Body of pancreas (tissue), 4 donors: ENCODE measurements around the gene ATG7. TPM values are rescaled to one million over a fixed set of nuclear protein-coding genes. Genes with fewer than 3 reads are reported as not detected.
"Not testable (repeated sequence)": the region's sequence is repeated elsewhere in the genome, so short reads cannot be mapped to it uniquely, and the experiment has no call there.

Source experiments
- ATAC-seq: fragments of 150-250 bp; one replicate; pipeline ENCODE4 v1.9.1; 2016
- DNase-seq, 4 donors: peaks; one replicate each; pipeline ENCODE4 v3.0.0-alpha.2; 2019
- H3K27ac ChIP-seq, 4 donors: fragments of 200-600 bp; sonication (generic); 1 replicate in 3 of 4; 2 replicates in 1 of 4; pipeline versions ENCODE4 v1.5.1 to v1.6.1; 2016 to 2019; ENCODE audit warnings: mild to moderate bottlenecking in 1 of 4, mixed read lengths in 1 of 4, moderate library complexity in 1 of 4
- H3K27me3 ChIP-seq, 2 donors: fragments of 200-600 bp; sonication (generic); one replicate each; pipeline ENCODE4 v1.6.0; 2016; ENCODE audit warnings: mild to moderate bottlenecking in 1 of 2
- H3K36me3 ChIP-seq, 2 donors: fragments of 200-600 bp; sonication (generic); replicated peaks in 1 of 2; 2 replicates each; pipeline ENCODE4 v1.5.1; 2016; ENCODE audit warnings: low read depth in 2 of 2; ENCODE audit not compliant: insufficient read depth in 1 of 2
- H3K4me1 ChIP-seq: fragments of 200-600 bp; sonication (generic); one replicate; pipeline ENCODE4 v1.6.0; 2016
- H3K4me3 ChIP-seq, 2 donors: fragments of 200-600 bp; sonication (generic); 1 replicate in 1 of 2; 2 replicates in 1 of 2; pipeline ENCODE4 v1.5.1; 2016 to 2019
- H3K9me3 ChIP-seq, 3 donors: fragments of 200-600 bp; sonication (generic); 1 replicate in 2 of 3; 2 replicates in 1 of 3; pipeline ENCODE4 v1.5.1; 2016
- POLR2A ChIP-seq, 3 donors: fragments of 450-650 bp; IDR thresholded peaks; one replicate each; pipeline ENCODE4 v1.6.1; 2016; ENCODE audit warnings: antibody characterized with exemption in 3 of 3, mild to moderate bottlenecking in 2 of 3
- WGBS, 2 donors: methylation state at CpG; one replicate each; pipeline ENCODE4 v1.1.5; 2017; 5-methylcytosine and 5-hydroxymethylcytosine counted together
- intact Hi-C: fragments of 100-400 bp; cut with DNase I; formaldehyde crosslinking; loops from one replicate; pipeline ENCODE4 v1.15.1; 2023
- total RNA-seq, 2 donors: library from RNA; depleted of rRNA; stranded (reverse); fragments of >200 nt; gene quantifications; one replicate each; pipeline ENCODE4 v1.1.0, GENCODE V29; 2016
- TF ChIP-seq, protein P1 (sequence below), 7 experiments: fragments of 450-650 bp in 4 of 7; fragments of 200-600 bp in 3 of 7; sonication (generic) in 3 of 7; IDR thresholded peaks; one replicate each; pipeline ENCODE4 v1.5.1; 2016 to 2019; ENCODE audit warnings: antibody characterized with exemption in 7 of 7

ATG7 gene
- total RNA-seq, 2 donors from 2014 or later, result 40.5 to 43.6 TPM

DNA sequence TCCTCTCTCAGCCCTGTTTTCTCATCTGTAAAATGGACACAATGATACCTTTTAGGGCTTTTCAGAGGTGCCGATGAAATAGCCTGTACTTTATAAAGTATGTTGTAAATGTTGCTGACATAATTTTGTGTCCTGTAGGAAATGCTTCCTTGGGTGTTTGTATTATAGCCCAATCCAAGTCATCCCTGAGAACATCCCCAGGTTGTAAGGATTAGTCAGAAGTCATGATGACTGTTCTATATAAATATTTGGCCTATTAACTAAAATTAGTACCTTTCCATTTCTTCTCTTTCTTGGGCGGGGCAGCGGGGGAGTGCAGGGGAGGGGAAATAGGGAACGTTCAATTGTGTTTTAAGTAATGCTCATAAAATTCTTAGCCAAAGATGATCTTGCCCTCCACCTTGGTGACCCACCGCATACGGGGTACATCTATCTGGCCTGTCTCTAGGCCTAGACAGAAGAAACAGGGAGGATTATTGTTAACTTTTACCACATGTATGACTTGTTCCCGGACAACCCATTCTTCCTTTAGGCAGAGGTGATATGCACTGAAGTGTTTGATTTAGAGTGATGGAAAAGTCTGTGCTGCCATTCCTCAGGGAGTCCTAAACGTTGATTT, 250.9 kb downstream of the ATG7 start:
- Histone ChIP-seq H3K36me3 (no peaks in the 10 kb centered on the region), H3K4me3 (no peak overlapping the region), H3K27ac (no peak overlapping the region), H3K27me3 (no peaks in the 10 kb centered on the region), H3K9me3 (no peaks in the 10 kb centered on the region), H3K4me1 (no peaks in the 10 kb centered on the region)
- DNase-seq (no peak), ATAC-seq (no peak)
- 84 to 93% methylated on average over 8 of the region's 8 CpGs for WGBS, 2 donors
- intact Hi-C loops, result no loop called here
- TF ChIP-seq, protein P1, sequence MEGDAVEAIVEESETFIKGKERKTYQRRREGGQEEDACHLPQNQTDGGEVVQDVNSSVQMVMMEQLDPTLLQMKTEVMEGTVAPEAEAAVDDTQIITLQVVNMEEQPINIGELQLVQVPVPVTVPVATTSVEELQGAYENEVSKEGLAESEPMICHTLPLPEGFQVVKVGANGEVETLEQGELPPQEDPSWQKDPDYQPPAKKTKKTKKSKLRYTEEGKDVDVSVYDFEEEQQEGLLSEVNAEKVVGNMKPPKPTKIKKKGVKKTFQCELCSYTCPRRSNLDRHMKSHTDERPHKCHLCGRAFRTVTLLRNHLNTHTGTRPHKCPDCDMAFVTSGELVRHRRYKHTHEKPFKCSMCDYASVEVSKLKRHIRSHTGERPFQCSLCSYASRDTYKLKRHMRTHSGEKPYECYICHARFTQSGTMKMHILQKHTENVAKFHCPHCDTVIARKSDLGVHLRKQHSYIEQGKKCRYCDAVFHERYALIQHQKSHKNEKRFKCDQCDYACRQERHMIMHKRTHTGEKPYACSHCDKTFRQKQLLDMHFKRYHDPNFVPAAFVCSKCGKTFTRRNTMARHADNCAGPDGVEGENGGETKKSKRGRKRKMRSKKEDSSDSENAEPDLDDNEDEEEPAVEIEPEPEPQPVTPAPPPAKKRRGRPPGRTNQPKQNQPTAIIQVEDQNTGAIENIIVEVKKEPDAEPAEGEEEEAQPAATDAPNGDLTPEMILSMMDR (IDR thresholded peaks at IDR 0.05), result no peak

DNA sequence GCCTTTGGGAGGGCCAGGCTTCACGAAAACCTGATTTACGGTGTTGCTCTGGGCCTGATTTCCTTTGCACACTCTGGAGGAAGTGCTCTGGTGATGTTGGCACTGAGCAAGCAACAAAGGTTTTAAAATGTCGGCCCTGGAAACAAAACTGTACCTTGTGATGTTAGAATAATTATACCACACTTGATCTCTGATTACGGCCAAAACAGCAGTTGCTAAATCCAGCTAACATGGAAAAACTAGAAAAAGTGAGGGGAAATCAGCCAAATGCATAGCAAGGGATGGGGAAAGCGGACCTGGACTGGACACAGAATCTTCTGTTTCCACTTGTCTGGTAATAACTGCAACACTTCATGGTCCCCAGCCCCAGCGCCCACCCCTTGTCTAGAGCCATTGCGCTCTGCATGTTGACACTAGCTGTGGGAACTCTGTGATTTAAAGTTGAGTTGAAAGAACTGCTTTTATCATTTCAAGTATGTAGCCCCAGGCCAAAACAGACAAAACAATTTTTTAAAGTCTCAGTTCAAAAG, 251.4 kb downstream of the ATG7 start:
- intact Hi-C loops, result no loop called here
- Histone ChIP-seq H3K27me3 (no peaks in the 10 kb centered on the region), H3K27ac (no peak overlapping the region), H3K4me3 (no peak overlapping the region), H3K36me3 (no peaks in the 10 kb centered on the region), H3K9me3 (no peaks in the 10 kb centered on the region), H3K4me1 (no peaks in the 10 kb centered on the region)
- ATAC-seq (no peak), DNase-seq (no peak)
- TF ChIP-seq, protein P1 (IDR thresholded peaks at IDR 0.05), result no peak
- TF ChIP-seq POLR2A (IDR thresholded peaks at IDR 0.05), result no peak
- 81 to 85% methylated on average over 7 of the region's 7 CpGs for WGBS, 2 donors

DNA sequence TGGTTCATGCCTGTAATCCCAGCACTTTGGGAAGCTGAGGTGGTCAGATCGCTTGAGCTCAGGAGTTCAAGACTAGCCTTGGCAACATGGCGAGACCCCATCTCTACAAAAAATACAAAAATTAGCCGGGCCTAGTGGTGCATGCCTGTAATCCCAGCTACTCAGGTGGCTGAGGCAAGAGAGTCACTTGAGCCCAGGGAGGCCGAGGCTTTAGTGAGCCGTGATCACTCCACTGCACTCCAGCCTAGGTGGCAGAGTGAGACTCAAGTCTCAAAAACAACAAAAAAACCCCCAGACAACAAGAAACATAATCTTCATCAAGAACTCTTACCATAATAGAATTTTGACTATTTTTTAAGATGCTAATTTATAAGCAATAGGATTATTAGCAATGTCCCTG, 253.9 kb downstream of the ATG7 start:
- intact Hi-C loops, H3K27ac ChIP-seq, DNase-seq, H3K27me3 ChIP-seq, H3K4me1 ChIP-seq, H3K4me3 ChIP-seq, ATAC-seq, H3K9me3 ChIP-seq, H3K36me3 ChIP-seq: not testable (repeated sequence)
- 93 to 96% methylated on average over 5 of the region's 5 CpGs for WGBS, 2 donors

- ATAC-seq (no peak), DNase-seq (no peak)
- Histone ChIP-seq H3K27me3 (no peaks in the 10 kb centered on the region), H3K9me3 (no peaks in the 10 kb centered on the region), H3K27ac (no peak overlapping the region), H3K4me3 (no peak overlapping the region), H3K4me1 (no peaks in the 10 kb centered on the region), H3K36me3 (no peaks in the 10 kb centered on the region)
- WGBS, 2 donors, result 56 to 65% methylated on average over 4 of the region's 4 CpGs
- no peak for TF ChIP-seq POLR2A (IDR thresholded peaks at IDR 0.05)
- TF ChIP-seq, protein P1 (IDR thresholded peaks at IDR 0.05), result no peak
- intact Hi-C loops, result no loop called here
Measured at GRCh38 chr3:11529281-11529680, 257.1 kb downstream of the ATG7 start.

- TF ChIP-seq POLR2A (IDR thresholded peaks at IDR 0.05), result no peak
- TF ChIP-seq, protein P1 (IDR thresholded peaks at IDR 0.05), result no peak
- no peak for DNase-seq
- no peak for ATAC-seq
- intact Hi-C loops, result no loop called here
- Histone ChIP-seq H3K4me1 (no peaks in the 10 kb centered on the region), H3K27ac (no peak overlapping the region), H3K27me3 (no peaks in the 10 kb centered on the region), H3K4me3 (no peak overlapping the region), H3K36me3 (no peaks in the 10 kb centered on the region), H3K9me3 (no peaks in the 10 kb centered on the region)
- 86 to 96% methylated on average over 11 of the region's 11 CpGs for WGBS, 2 donors
Measured at GRCh38 chr3:11530153-11530721, 258.0 kb downstream of the ATG7 start.
